HL-60 (cell line): ENCODE measurements around the gene IPO5.

Experiments used
- DNase-seq, 2 experiments: peaks; one replicate each; pipeline ENCODE4 v3.0.0-alpha.2; 2010 to 2020; ENCODE audit warnings: low read depth in 1 of 2, low spot score in 1 of 2
- H3K27ac ChIP-seq: fragments of 250-450 bp; sonication (Bioruptor Pico); replicated peaks from 2 replicates; pipeline ENCODE4 v1.5.1; 2020; ENCODE audit warnings: mild to moderate bottlenecking, moderate library complexity
- H3K27me3 ChIP-seq: fragments of 250-450 bp; sonication (Bioruptor Pico); 2 replicates; pipeline ENCODE4 v1.5.1; 2021; ENCODE audit warnings: mild to moderate bottlenecking, moderate library complexity; ENCODE audit not compliant: insufficient read depth, poor library complexity, severe bottlenecking
- H3K4me3 ChIP-seq: replicated peaks from 2 replicates; pipeline ENCODE4 v1.5.1; 2011; ENCODE audit warnings: mild to moderate bottlenecking, control low read depth, low read length; ENCODE audit not compliant: insufficient read depth
- CTCF ChIP-seq: IDR thresholded peaks from one replicate; pipeline ENCODE4 v1.5.1; 2011; ENCODE audit warnings: low read length, control low read depth, inconsistent platforms; ENCODE audit not compliant: insufficient read depth
- GABPA ChIP-seq: IDR thresholded peaks from 2 replicates; pipeline ENCODE4 v1.6.1; 2012; ENCODE audit warnings: low read depth
- POLR2AphosphoS5 ChIP-seq: IDR thresholded peaks from 2 replicates; pipeline ENCODE4 v1.6.1; 2012; ENCODE audit warnings: low read depth
- REST ChIP-seq: IDR thresholded peaks from 2 replicates; pipeline ENCODE4 v1.6.1; 2012; ENCODE audit warnings: low read depth; ENCODE audit not compliant: insufficient replicate concordance
- SPI1 ChIP-seq: IDR thresholded peaks from 2 replicates; pipeline ENCODE4 v1.6.1; 2012; ENCODE audit warnings: low read depth, mild to moderate bottlenecking, borderline replicate concordance

The IPO5 gene

DNA sequence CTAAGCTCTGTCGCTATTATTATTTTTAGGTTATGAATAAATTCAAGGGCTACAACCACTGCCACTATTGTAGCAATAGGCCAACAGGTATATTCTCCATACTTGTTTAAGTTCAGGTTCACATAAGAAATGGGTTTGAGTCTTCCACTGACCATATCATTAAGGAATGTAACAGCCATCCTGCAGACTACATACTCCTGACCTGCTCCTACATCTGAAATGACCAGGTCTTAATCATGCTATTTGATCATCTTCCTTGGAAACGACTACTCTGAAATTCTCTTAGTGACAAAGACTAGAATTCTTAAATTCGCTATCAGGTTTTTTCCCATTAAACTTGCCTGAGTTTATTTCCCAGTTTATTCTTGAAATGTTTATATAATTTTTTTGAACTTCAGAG, 66.8 kb downstream of the IPO5 start:
- H3K27me3 ChIP-seq = no peaks in the 10 kb centered on the region
- DNase-seq = no peak
- TF ChIP-seq CTCF (no peak), REST (no peak), SPI1 (no peak), POLR2AphosphoS5 (no peak), GABPA (no peak)
- H3K27ac ChIP-seq = no peak overlapping the region
- no peak overlapping the region for H3K4me3 ChIP-seq

- H3K27ac ChIP-seq = no peak overlapping the region
- no peaks in the 10 kb centered on the region for H3K27me3 ChIP-seq
- no peak for DNase-seq
- H3K4me3 ChIP-seq = no peak overlapping the region
- TF ChIP-seq POLR2AphosphoS5 = no peak
Observed at GRCh38 chr13:98022210-98022609, 68.7 kb downstream of the IPO5 start.

DNA sequence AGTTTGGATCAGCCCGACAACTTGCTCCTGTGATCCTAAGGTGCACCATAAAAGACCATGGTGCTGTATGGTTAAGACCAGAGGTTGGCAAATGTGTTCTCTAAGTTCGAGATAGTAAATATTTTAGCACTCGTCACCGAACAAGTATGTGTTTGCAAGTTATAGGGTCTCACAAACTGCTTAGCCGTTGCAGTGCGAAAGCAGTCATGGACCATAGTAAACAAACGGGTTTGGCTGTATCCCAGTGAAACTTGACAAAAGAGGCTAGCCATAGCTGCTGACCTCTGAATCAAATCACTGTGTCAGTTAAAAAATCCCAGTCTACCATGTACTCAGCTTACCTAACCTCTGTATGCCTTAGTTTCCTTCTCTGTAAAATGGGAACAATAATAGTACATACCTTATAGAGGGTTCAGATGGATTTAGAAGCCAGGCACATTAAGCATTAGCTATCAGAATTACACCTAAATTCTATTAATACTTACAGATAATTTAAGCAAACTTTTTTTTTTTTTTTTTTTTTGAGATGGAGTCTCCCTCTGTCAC, 72.1 kb downstream of the IPO5 start:
- no peaks in the 10 kb centered on the region for H3K27me3 ChIP-seq
- H3K4me3 ChIP-seq = no peak overlapping the region
- TF ChIP-seq CTCF (no peak), REST (no peak), SPI1 (no peak), GABPA (no peak), POLR2AphosphoS5 (no peak)
- H3K27ac ChIP-seq = no peak overlapping the region
- DNase-seq = no peak

- no peak for DNase-seq
- no peak overlapping the region for H3K4me3 ChIP-seq
- no peak for TF ChIP-seq REST
- TF ChIP-seq CTCF = no peak
- TF ChIP-seq POLR2AphosphoS5 = no peak
- TF ChIP-seq SPI1 = no peak
- TF ChIP-seq GABPA = no peak
- no peak overlapping the region for H3K27ac ChIP-seq
- H3K27me3 ChIP-seq = no peaks in the 10 kb centered on the region
Observed at GRCh38 chr13:98026457-98026857, 73.0 kb downstream of the IPO5 start.
